NCI-H748 (cell line): Measurements from ENCODE around the gene TOGARAM1.

Experiments used
- DNase-seq: peaks from one replicate; lab custom pipeline; 2025; ENCODE audit not compliant: unreplicated experiment; lab: John Stamatoyannopoulos, UW

TOGARAM1 gene

GRCh38 chr14:44962334-44963043 lies 499 bp downstream of the TOGARAM1 start:
- peak; percentile 87 for DNase-seq

GRCh38 chr14:44963044-44963528 lies 1.1 kb downstream of the TOGARAM1 start:
- DNase-seq = peak; percentile 55

- peak; percentile 46 for DNase-seq
Observed at GRCh38 chr14:44963775-44964380, 1.9 kb downstream of the TOGARAM1 start.

- no peak for DNase-seq
Observed at GRCh38 chr14:44966601-44967336, 4.8 kb downstream of the TOGARAM1 start.

- DNase-seq = no peak
Observed at GRCh38 chr14:44968714-44969113, 6.7 kb downstream of the TOGARAM1 start.

GRCh38 chr14:44970907-44971306 lies 8.9 kb downstream of the TOGARAM1 start:
- no peak for DNase-seq

GRCh38 chr14:44971459-44971858 lies 9.5 kb downstream of the TOGARAM1 start:
- no peak for DNase-seq

GRCh38 chr14:44979273-44979672 lies 17.3 kb downstream of the TOGARAM1 start:
- DNase-seq = no peak

- no peak for DNase-seq
Observed at GRCh38 chr14:44979740-44980356, 17.9 kb downstream of the TOGARAM1 start.

GRCh38 chr14:44981198-44981597 lies 19.2 kb downstream of the TOGARAM1 start:
- no peak for DNase-seq

GRCh38 chr14:44982594-44982993 lies 20.6 kb downstream of the TOGARAM1 start:
- no peak for DNase-seq

GRCh38 chr14:44988694-44989093 lies 26.7 kb downstream of the TOGARAM1 start:
- no peak for DNase-seq

GRCh38 chr14:44989497-44990440 lies 27.8 kb downstream of the TOGARAM1 start:
- no peak for DNase-seq

- no peak for DNase-seq
Observed at GRCh38 chr14:44990533-44990932, 28.5 kb downstream of the TOGARAM1 start.

GRCh38 chr14:44995196-44995595 lies 33.2 kb downstream of the TOGARAM1 start:
- no peak for DNase-seq

- DNase-seq = no peak
Observed at GRCh38 chr14:44995770-44996294, 33.8 kb downstream of the TOGARAM1 start.

GRCh38 chr14:45003924-45004323 lies 41.9 kb downstream of the TOGARAM1 start:
- DNase-seq = no peak

- no peak for DNase-seq
Observed at GRCh38 chr14:45015133-45015532, 53.1 kb downstream of the TOGARAM1 start.

- DNase-seq = no peak
Observed at GRCh38 chr14:45028107-45028626, 66.2 kb downstream of the TOGARAM1 start.

- no peak for DNase-seq
Observed at GRCh38 chr14:45034730-45035129, 72.7 kb downstream of the TOGARAM1 start.
